Measurements from ENCODE around the gene ADARB1. TPM values are rescaled to one million over a fixed set of nuclear protein-coding genes. Genes with fewer than 3 reads are reported as not detected.
A peak's percentile ranks its signal among the peaks of the same experiment; 100 is the strongest.
"Not testable (repeated sequence)": the region's sequence is repeated elsewhere in the genome, so short reads cannot be mapped to it uniquely, and the experiment has no call there.

The ADARB1 gene
- total RNA-seq, 1 donor from 2014 or later = 5.1 TPM

- H3K9me3 Mint-ChIP-seq = no peaks in the 10 kb centered on the region
- no peak overlapping the region for H2AFZ ChIP-seq (replicated peaks)
- H4K20me1 ChIP-seq (ENCODE audit: low read depth) = no peaks in the 10 kb centered on the region
- H3K9me3 ChIP-seq (ENCODE audit: low read depth) = no peaks in the 10 kb centered on the region
- no peak overlapping the region for H3K27ac ChIP-seq
- no peaks in the 10 kb centered on the region for H3K36me3 ChIP-seq
- no peak overlapping the region for H3K4me3 ChIP-seq
- peaks cover 2% of the 10 kb centered on the region for H3K36me3 Mint-ChIP-seq
- H3K27me3 Mint-ChIP-seq (ENCODE audit: insufficient read depth, low read depth) = peaks cover 3% of the 10 kb centered on the region
- peaks cover 14% of the 10 kb centered on the region for H3K4me1 Mint-ChIP-seq
- no peaks in the 10 kb centered on the region for H3K79me2 ChIP-seq (ENCODE audit: low read depth)
- no peak overlapping the region for H3K4me2 ChIP-seq
- no peaks in the 10 kb centered on the region for H3K27me3 ChIP-seq
- no peak for TF ChIP-seq EZH2phosphoT487 (IDR thresholded peaks at IDR 0.05)
- no peak for DNase-seq (ENCODE audit: low spot score)
- peaks cover 4% of the 10 kb centered on the region for H3F3A ChIP-seq (ENCODE audit: low read depth)
- H3K4me3 Mint-ChIP-seq = no peak overlapping the region
- H3K27ac Mint-ChIP-seq = peak overlapping the region; percentile 74
- no peak overlapping the region for H3K9ac ChIP-seq
- no peaks in the 10 kb centered on the region for H3K4me1 ChIP-seq
These were observed 65.1 kb downstream of the ADARB1 start for GRCh38 chr21:45139473-45139872.

GRCh38 chr21:45140346-45140940 is 66.1 kb downstream of the ADARB1 start:
- Histone ChIP-seq H3K9me3 (ENCODE audit: low read depth) (no peaks in the 10 kb centered on the region), H3K27me3 (no peaks in the 10 kb centered on the region), H4K20me1 (ENCODE audit: low read depth) (no peaks in the 10 kb centered on the region), H2AFZ (replicated peaks) (no peak overlapping the region), H3F3A (ENCODE audit: low read depth) (peaks cover 4% of the 10 kb centered on the region), H3K79me2 (ENCODE audit: low read depth) (no peaks in the 10 kb centered on the region), H3K4me3 (no peak overlapping the region), H3K9ac (no peak overlapping the region), H3K4me1 (no peaks in the 10 kb centered on the region), H3K36me3 (no peaks in the 10 kb centered on the region), H3K4me2 (no peak overlapping the region), H3K27ac (no peak overlapping the region)
- Mint-ChIP-seq H3K27ac (no peak overlapping the region), H3K4me1 (peaks cover 12% of the 10 kb centered on the region), H3K36me3 (peaks cover 2% of the 10 kb centered on the region), H3K4me3 (no peak overlapping the region), H3K27me3 (ENCODE audit: insufficient read depth, low read depth) (peaks cover 3% of the 10 kb centered on the region), H3K9me3 (no peaks in the 10 kb centered on the region)
- DNase-seq (ENCODE audit: low spot score) = peak; percentile 94
- no peak for TF ChIP-seq EZH2phosphoT487 (IDR thresholded peaks at IDR 0.05)
- peak; percentile 90 for TF ChIP-seq CTCF (IDR thresholded peaks at IDR 0.05)
- TF ChIP-seq EZH2 (IDR thresholded peaks at IDR 0.05) = no peak

GRCh38 chr21:45140944-45141343 is 66.6 kb downstream of the ADARB1 start:
- peaks cover 12% of the 10 kb centered on the region for H3K4me1 Mint-ChIP-seq
- not testable (repeated sequence) for H3K27me3 Mint-ChIP-seq (ENCODE audit: insufficient read depth, low read depth); H3F3A ChIP-seq (ENCODE audit: low read depth); H3K4me2 ChIP-seq; H3K27ac ChIP-seq; H3K4me1 ChIP-seq; H4K20me1 ChIP-seq (ENCODE audit: low read depth); DNase-seq (ENCODE audit: low spot score); H3K4me3 ChIP-seq; H3K79me2 ChIP-seq (ENCODE audit: low read depth); H3K27ac Mint-ChIP-seq; H3K36me3 ChIP-seq; H3K9ac ChIP-seq; H2AFZ ChIP-seq (replicated peaks); H3K4me3 Mint-ChIP-seq; H3K9me3 Mint-ChIP-seq; H3K9me3 ChIP-seq (ENCODE audit: low read depth); H3K36me3 Mint-ChIP-seq; H3K27me3 ChIP-seq

- peaks cover 3% of the 10 kb centered on the region for H3K27me3 Mint-ChIP-seq (ENCODE audit: insufficient read depth, low read depth)
These were observed 67.1 kb downstream of the ADARB1 start for GRCh38 chr21:45141507-45141906.

More at GRCh38 chr21:45141507-45141906, 67.1 kb downstream of the ADARB1 start:
- Histone ChIP-seq H3K36me3 (no peaks in the 10 kb centered on the region), H4K20me1 (ENCODE audit: low read depth) (no peaks in the 10 kb centered on the region), H3K27me3 (no peaks in the 10 kb centered on the region), H3K4me3 (no peak overlapping the region), H3K79me2 (ENCODE audit: low read depth) (no peaks in the 10 kb centered on the region), H3K9me3 (ENCODE audit: low read depth) (no peaks in the 10 kb centered on the region), H3K4me1 (no peaks in the 10 kb centered on the region), H3K27ac (no peak overlapping the region), H3K4me2 (no peak overlapping the region), H3K9ac (no peak overlapping the region), H3F3A (ENCODE audit: low read depth) (peaks cover 4% of the 10 kb centered on the region), H2AFZ (replicated peaks) (no peak overlapping the region)
- DNase-seq (ENCODE audit: low spot score) = no peak
- Mint-ChIP-seq H3K27ac (no peak overlapping the region), H3K4me3 (no peak overlapping the region), H3K4me1 (peaks cover 12% of the 10 kb centered on the region), H3K36me3 (peaks cover 2% of the 10 kb centered on the region), H3K9me3 (no peaks in the 10 kb centered on the region)
- TF ChIP-seq CTCF (IDR thresholded peaks at IDR 0.05) = no peak
- no peak for TF ChIP-seq EZH2 (IDR thresholded peaks at IDR 0.05)
- no peak for TF ChIP-seq EZH2phosphoT487 (IDR thresholded peaks at IDR 0.05)
